Panc1 (cell line): ENCODE data around the gene FOXN4. TPM values are rescaled to one million over a fixed set of nuclear protein-coding genes. Genes with fewer than 3 reads are reported as not detected.

Experiments used
- ATAC-seq: fragments of 200-7000 bp; cut with Tn5 transposase; 2 replicates; pipeline ENCODE4 v1.9.1; 2020; ENCODE audit warnings: mild to moderate bottlenecking, moderate library complexity
- BruUV-seq: library from RNA; stranded (reverse); fragments of 400-500 nt; replicated peaks from 2 replicates; lab custom pipeline; 2021; lab: Mats Ljungman, UMichigan
- CTCF ChIA-PET: fragments of 300-600 bp; sonication (Branson Sonifier 250); formaldehyde crosslinking; loops from one replicate; lab custom pipeline; 2022; ENCODE audit warnings: antibody characterized with exemption; lab: Charles Lee
- POLR2A ChIA-PET: fragments of 300-600 bp; sonication (Branson Sonifier 250); formaldehyde crosslinking; loops from one replicate; lab custom pipeline; 2022; ENCODE audit warnings: antibody characterized with exemption; lab: Charles Lee
- DNase-seq: peaks from one replicate; pipeline ENCODE4 v3.0.0-alpha.2; 2010; ENCODE audit warnings: low read depth, low spot score
- H3K27ac ChIP-seq: 2 replicates; pipeline ENCODE4 v1.5.1; 2011; ENCODE audit warnings: mild to moderate bottlenecking, low read length, inconsistent platforms
- H3K27me3 ChIP-seq: fragments of 200-500 bp; sonication (Bioruptor generic); 2 replicates; pipeline ENCODE4 v1.6.0; 2014; ENCODE audit warnings: low read length, inconsistent platforms; ENCODE audit not compliant: control insufficient read depth, insufficient read depth
- H3K36me3 ChIP-seq: fragments of 200-500 bp; sonication (Bioruptor generic); 2 replicates; pipeline ENCODE4 v1.5.1; 2014; ENCODE audit warnings: inconsistent platforms, mild to moderate bottlenecking, low read length, moderate library complexity; ENCODE audit not compliant: control insufficient read depth, insufficient read depth
- H3K4me1 ChIP-seq: 2 replicates; pipeline ENCODE4 v1.5.1; 2011; ENCODE audit warnings: inconsistent platforms, mild to moderate bottlenecking, low read length, moderate library complexity; ENCODE audit not compliant: control insufficient read depth, insufficient read depth
- H3K4me3 ChIP-seq, 2 experiments: 2 replicates each; pipeline ENCODE4 v1.5.1; 2011 to 2012; ENCODE audit warnings: low read depth in 2 of 2, low read length in 2 of 2, mild to moderate bottlenecking in 2 of 2, inconsistent platforms in 1 of 2, moderate library complexity in 1 of 2
- H3K9me3 ChIP-seq: fragments of 200-500 bp; sonication (Bioruptor generic); 2 replicates; pipeline ENCODE4 v1.5.1; 2014; ENCODE audit warnings: low read depth, mild to moderate bottlenecking, inconsistent platforms, low read length, moderate library complexity; ENCODE audit not compliant: control insufficient read depth, insufficient read depth
- CTCF ChIP-seq: fragments of 450-650 bp; IDR thresholded peaks from 2 replicates; pipeline ENCODE4 v1.5.1; 2017; ENCODE audit warnings: mild to moderate bottlenecking
- POLR2AphosphoS5 ChIP-seq: IDR thresholded peaks from 2 replicates; pipeline ENCODE4 v1.6.1; 2012; ENCODE audit warnings: mild to moderate bottlenecking, low read depth, low read length, moderate library complexity
- REST ChIP-seq, 2 experiments: IDR thresholded peaks; 2 replicates each; pipeline ENCODE4 v1.6.1; 2011 to 2012; ENCODE audit warnings: low read depth in 2 of 2, control low read depth in 1 of 2, low read length in 1 of 2, mild to moderate bottlenecking in 1 of 2, moderate library complexity in 1 of 2; ENCODE audit not compliant: insufficient read depth in 1 of 2
- SIN3A ChIP-seq: IDR thresholded peaks from 2 replicates; pipeline ENCODE4 v1.6.1; 2012; ENCODE audit warnings: low read depth, mild to moderate bottlenecking, low read length, moderate library complexity, borderline replicate concordance; ENCODE audit not compliant: insufficient read depth
- TCF7L2 ChIP-seq: IDR thresholded peaks from 2 replicates; pipeline ENCODE4 v1.6.1; 2011; ENCODE audit warnings: mild to moderate bottlenecking, low read depth, low read length, inconsistent platforms
- in situ Hi-C: cut with HindIII; loops from 2 replicates; pipeline ENCODE4 v1.10.0; 2016; ENCODE audit warnings: low sequenced_read_pairs, low pct_unique_long_range_greater_than_20kb
- intact Hi-C: fragments of 100-400 bp; cut with micrococcal nuclease; formaldehyde crosslinking; loops from one replicate; pipeline ENCODE4 v1.10.0; 2022; ENCODE audit not compliant: unreplicated experiment
- total RNA-seq: library from RNA; stranded (reverse); gene quantifications from one replicate; pipeline ENCODE4 v1.2.1, GENCODE V29; 2021; ENCODE audit not compliant: unreplicated experiment

Gene FOXN4
- total RNA-seq, 1 experiment from 2014 or later: 0.08 TPM

- Histone ChIP-seq H3K9me3 (no peaks in the 10 kb centered on the region), H3K4me1 (peaks cover 3% of the 10 kb centered on the region; the same call in 1 of the 2 replicates), H3K4me3 (no peak overlapping the region), H3K27me3 (no peaks in the 10 kb centered on the region), H3K36me3 (no peaks in the 10 kb centered on the region), H3K27ac (no peak overlapping the region)
- POLR2A ChIA-PET: no interaction called here
- no peak for DNase-seq
- no TSS peak for BruUV-seq
- TF ChIP-seq REST (IDR thresholded peaks at IDR 0.05; ENCODE audit: insufficient read depth in 1 of 2, low read depth in 2 of 2, low read length in 1 of 2) (no peak), SIN3A (no peak), POLR2AphosphoS5 (no peak), CTCF (no peak), TCF7L2 (no peak)
- CTCF ChIA-PET: no interaction called here
- no peak for ATAC-seq
- in situ Hi-C loops: no loop called here
- intact Hi-C loops: no loop called here
Measured at GRCh38 chr12:109294286-109294796, 14.7 kb downstream of the FOXN4 start.

- no peak overlapping the region for H3K27ac ChIP-seq
- no peak for DNase-seq
- peaks cover 3% of the 10 kb centered on the region; the same call in 1 of the 2 replicates for H3K4me1 ChIP-seq
- H3K27me3 ChIP-seq: no peaks in the 10 kb centered on the region
- H3K36me3 ChIP-seq: no peaks in the 10 kb centered on the region
- CTCF ChIA-PET: no interaction called here
- ATAC-seq: no peak
- no peak overlapping the region for H3K4me3 ChIP-seq
- H3K9me3 ChIP-seq: no peaks in the 10 kb centered on the region
- in situ Hi-C loops (no loop called here), intact Hi-C loops (no loop called here)
- POLR2A ChIA-PET: no interaction called here
- BruUV-seq: no TSS peak
- no peak for TF ChIP-seq REST (IDR thresholded peaks at IDR 0.05; ENCODE audit: insufficient read depth in 1 of 2, low read depth in 2 of 2, low read length in 1 of 2)
- TF ChIP-seq POLR2AphosphoS5: no peak
- no peak for TF ChIP-seq SIN3A
- no peak for TF ChIP-seq CTCF
- no peak for TF ChIP-seq TCF7L2
Measured at GRCh38 chr12:109293106-109293505, 16.0 kb downstream of the FOXN4 start.
